ENCODE results near the gene TBC1D23. TPM values are rescaled to one million over a fixed set of nuclear protein-coding genes. Genes with fewer than 3 reads are reported as not detected.

TBC1D23 gene
- polyA plus RNA-seq, 1 donor (not counting 4 experiments of a cell fraction or from before 2014, with no cell fraction given): 42.4 TPM

DNA sequence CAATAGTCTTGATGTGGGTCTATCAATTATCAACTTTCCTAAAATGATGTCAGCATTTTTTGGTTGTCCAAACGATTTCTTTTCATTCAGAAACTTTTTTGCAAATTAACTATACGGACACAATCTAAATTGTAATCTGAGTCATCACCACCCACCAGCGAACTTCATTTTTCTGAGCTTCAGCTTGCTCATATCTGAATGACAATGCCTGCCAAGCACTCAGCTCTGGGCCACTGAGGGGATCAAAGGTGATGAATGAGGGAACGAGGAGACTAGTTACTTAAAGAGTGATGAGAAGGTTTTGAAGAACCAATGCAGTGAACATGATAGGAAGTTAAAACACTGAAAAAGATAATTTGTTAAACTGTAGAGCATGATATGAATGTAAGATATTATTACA is 14.9 kb upstream of the TBC1D23 start:
- FAIRE-seq: no peak

DNA sequence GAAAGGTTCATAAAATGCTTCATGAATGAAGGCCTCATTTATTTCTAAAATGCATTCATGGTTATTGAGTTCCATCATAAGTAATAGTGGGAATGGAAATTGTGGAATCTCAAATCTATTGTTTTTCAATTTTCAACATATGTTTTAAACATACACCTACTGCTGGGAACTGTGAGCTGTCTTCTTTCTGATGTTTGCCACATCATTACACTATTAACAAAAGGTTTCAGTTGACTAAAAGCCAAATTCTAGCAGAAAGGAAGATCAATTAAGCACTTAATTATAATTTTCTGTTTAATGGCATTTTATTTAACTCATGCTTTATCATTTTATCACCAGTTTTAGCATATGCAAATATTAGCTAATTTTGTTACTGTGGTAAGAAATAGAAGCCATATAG is 13.8 kb upstream of the TBC1D23 start:
- Histone ChIP-seq H3K4me1 (ENCODE audit: control insufficient read depth, extremely low read depth, insufficient read depth, low read length) (peaks cover 7% of the 10 kb centered on the region), H3K27me3 (ENCODE audit: control insufficient read depth, extremely low read depth, insufficient read depth, low read length) (no peaks in the 10 kb centered on the region), H3K4me2 (ENCODE audit: control insufficient read depth, extremely low read depth, insufficient read depth, low read depth, low read length) (no peak overlapping the region), H3K9ac (ENCODE audit: control insufficient read depth, extremely low read depth, insufficient read depth, low read length) (no peak overlapping the region), H4K20me1 (ENCODE audit: control insufficient read depth, extremely low read depth, insufficient read depth, low read length) (no peaks in the 10 kb centered on the region), H2AFZ (ENCODE audit: control insufficient read depth, low read length) (no peak overlapping the region), H3K79me2 (ENCODE audit: control insufficient read depth, insufficient read depth, low read length) (no peaks in the 10 kb centered on the region), H3K4me3 (ENCODE audit: control insufficient read depth in 2 of 3, extremely low read depth in 1 of 3, insufficient read depth in 2 of 3, low read depth in 1 of 3, low read length in 3 of 3) (no peak overlapping the region), H3K9me3 (ENCODE audit: control insufficient read depth, low read depth, low read length) (no peaks in the 10 kb centered on the region), H3K9me1 (ENCODE audit: control insufficient read depth, extremely low read depth, insufficient read depth, low read length) (no peaks in the 10 kb centered on the region), H3K27ac (ENCODE audit: control insufficient read depth, insufficient read depth, low read length) (no peak overlapping the region), H3K36me3 (ENCODE audit: control insufficient read depth in 2 of 2, extremely low read depth in 1 of 2, insufficient read depth in 2 of 2, low read length in 2 of 2) (no peaks in the 10 kb centered on the region)
- TF ChIP-seq EZH2 (IDR thresholded peaks at IDR 0.05; ENCODE audit: low read length): no peak
- TF ChIP-seq, protein P1, sequence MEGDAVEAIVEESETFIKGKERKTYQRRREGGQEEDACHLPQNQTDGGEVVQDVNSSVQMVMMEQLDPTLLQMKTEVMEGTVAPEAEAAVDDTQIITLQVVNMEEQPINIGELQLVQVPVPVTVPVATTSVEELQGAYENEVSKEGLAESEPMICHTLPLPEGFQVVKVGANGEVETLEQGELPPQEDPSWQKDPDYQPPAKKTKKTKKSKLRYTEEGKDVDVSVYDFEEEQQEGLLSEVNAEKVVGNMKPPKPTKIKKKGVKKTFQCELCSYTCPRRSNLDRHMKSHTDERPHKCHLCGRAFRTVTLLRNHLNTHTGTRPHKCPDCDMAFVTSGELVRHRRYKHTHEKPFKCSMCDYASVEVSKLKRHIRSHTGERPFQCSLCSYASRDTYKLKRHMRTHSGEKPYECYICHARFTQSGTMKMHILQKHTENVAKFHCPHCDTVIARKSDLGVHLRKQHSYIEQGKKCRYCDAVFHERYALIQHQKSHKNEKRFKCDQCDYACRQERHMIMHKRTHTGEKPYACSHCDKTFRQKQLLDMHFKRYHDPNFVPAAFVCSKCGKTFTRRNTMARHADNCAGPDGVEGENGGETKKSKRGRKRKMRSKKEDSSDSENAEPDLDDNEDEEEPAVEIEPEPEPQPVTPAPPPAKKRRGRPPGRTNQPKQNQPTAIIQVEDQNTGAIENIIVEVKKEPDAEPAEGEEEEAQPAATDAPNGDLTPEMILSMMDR (optimal IDR thresholded peaks at IDR 0.05 in 1 of 3, IDR thresholded peaks at IDR 0.05 in 1 of 3, conservative IDR thresholded peaks at IDR 0.05 in 1 of 3; ENCODE audit: extremely low read depth in 1 of 3, insufficient read depth in 2 of 3, low read length in 3 of 3): no peak
- FAIRE-seq (no peak), DNase-seq (ENCODE audit: low read depth, low spot score) (no peak)
- dilution Hi-C loops (cut with MboI; ENCODE audit: extremely low pct_ligation_motif_present, low sequenced_read_pairs): no loop called here

More for the DNA sequence above, 14.9 kb upstream of the TBC1D23 start:
- H3K4me2 ChIP-seq (ENCODE audit: control insufficient read depth, extremely low read depth, insufficient read depth, low read depth, low read length): no peak overlapping the region
- H3K36me3 ChIP-seq (ENCODE audit: control insufficient read depth in 2 of 2, extremely low read depth in 1 of 2, insufficient read depth in 2 of 2, low read length in 2 of 2): no peaks in the 10 kb centered on the region
- dilution Hi-C loops (cut with MboI; ENCODE audit: extremely low pct_ligation_motif_present, low sequenced_read_pairs): no loop called here
- H4K20me1 ChIP-seq (ENCODE audit: control insufficient read depth, extremely low read depth, insufficient read depth, low read length): no peaks in the 10 kb centered on the region
- H3K79me2 ChIP-seq (ENCODE audit: control insufficient read depth, insufficient read depth, low read length): no peaks in the 10 kb centered on the region
- H3K4me3 ChIP-seq (ENCODE audit: control insufficient read depth in 2 of 3, extremely low read depth in 1 of 3, insufficient read depth in 2 of 3, low read depth in 1 of 3, low read length in 3 of 3): no peak overlapping the region
- peaks cover 7% of the 10 kb centered on the region for H3K4me1 ChIP-seq (ENCODE audit: control insufficient read depth, extremely low read depth, insufficient read depth, low read length)
- no peak overlapping the region for H3K9ac ChIP-seq (ENCODE audit: control insufficient read depth, extremely low read depth, insufficient read depth, low read length)
- TF ChIP-seq EZH2 (IDR thresholded peaks at IDR 0.05; ENCODE audit: low read length): no peak
- TF ChIP-seq, protein P1 (optimal IDR thresholded peaks at IDR 0.05 in 1 of 3, IDR thresholded peaks at IDR 0.05 in 1 of 3, conservative IDR thresholded peaks at IDR 0.05 in 1 of 3; ENCODE audit: extremely low read depth in 1 of 3, insufficient read depth in 2 of 3, low read length in 3 of 3): no peak
- no peaks in the 10 kb centered on the region for H3K9me3 ChIP-seq (ENCODE audit: control insufficient read depth, low read depth, low read length)
- H2AFZ ChIP-seq (ENCODE audit: control insufficient read depth, low read length): no peak overlapping the region
- no peak for DNase-seq (ENCODE audit: low read depth, low spot score)
- no peaks in the 10 kb centered on the region for H3K9me1 ChIP-seq (ENCODE audit: control insufficient read depth, extremely low read depth, insufficient read depth, low read length)
- no peaks in the 10 kb centered on the region for H3K27me3 ChIP-seq (ENCODE audit: control insufficient read depth, extremely low read depth, insufficient read depth, low read length)
- no peak overlapping the region for H3K27ac ChIP-seq (ENCODE audit: control insufficient read depth, insufficient read depth, low read length)

Data from keratinocyte (primary cell).